COLO829 (cell line): ENCODE results near the gene GCKR.

Experiments
- DNase-seq: peaks from one replicate; pipeline ENCODE4 v3.0.0; 2012; ENCODE audit warnings: low spot score

Gene GCKR

GRCh38 chr2:27572998-27573429 is 76.4 kb downstream of the GCKR start:
- DNase-seq: no peak
